Gastrocnemius medialis (tissue), 4 donors: ENCODE results near the gene RXFP2.

Source experiments
- CTCF ChIP-seq, 5 experiments: fragments of 450-650 bp in 3 of 5; fragments of 200-600 bp in 2 of 5; sonication (generic) in 2 of 5; IDR thresholded peaks in 4 of 5; conservative IDR thresholded peaks in 1 of 5; 1 replicate in 4 of 5; 2 replicates in 1 of 5; pipeline ENCODE4 v1.5.1; 2016 to 2019; ENCODE audit warnings: antibody characterized with exemption in 5 of 5, mild to moderate bottlenecking in 3 of 5, moderate library complexity in 3 of 5
- POLR2A ChIP-seq, 2 donors: fragments of 450-650 bp; IDR thresholded peaks; one replicate each; pipeline ENCODE4 v1.6.1; 2017; ENCODE audit warnings: antibody characterized with exemption in 2 of 2, mild to moderate bottlenecking in 2 of 2, moderate library complexity in 2 of 2

DNA sequence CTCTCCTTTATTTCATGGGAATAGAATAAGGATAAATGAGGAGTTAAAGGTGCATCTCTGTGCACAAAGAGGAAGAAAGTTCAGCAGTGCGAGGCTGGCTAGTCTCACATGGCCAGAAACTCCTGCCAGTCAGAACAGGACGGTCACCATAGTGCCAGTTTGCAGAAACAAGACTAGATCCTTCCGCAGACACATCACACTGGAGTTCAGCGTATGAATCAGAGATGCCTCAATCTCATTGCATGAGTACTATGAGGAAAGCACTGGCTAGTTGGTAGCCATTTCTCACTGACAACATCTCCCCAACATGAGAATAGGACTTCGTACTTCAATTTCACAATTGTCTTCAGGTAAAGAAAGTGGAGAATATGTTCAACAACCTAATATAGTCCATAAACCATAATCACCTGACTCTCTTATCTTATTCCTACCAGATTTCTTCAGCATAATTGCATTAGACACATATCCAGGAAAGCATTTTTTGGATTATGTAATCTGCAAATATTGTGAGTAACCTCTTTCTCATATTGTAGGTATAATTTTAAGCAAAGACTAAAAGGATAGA lies 34.9 kb downstream of the RXFP2 start:
- TF ChIP-seq CTCF (IDR thresholded peaks at IDR 0.05 in 4 of 5, conservative IDR thresholded peaks at IDR 0.05 in 1 of 5) (no peak), POLR2A (IDR thresholded peaks at IDR 0.05) (no peak)
